Measurements from ENCODE around the gene ATXN7L1.
"Not testable (repeated sequence)": the region's sequence is repeated elsewhere in the genome, so short reads cannot be mapped to it uniquely, and the experiment has no call there.

ATXN7L1 gene

GRCh38 chr7:105705427-105705826 is 171.0 kb downstream of the ATXN7L1 start:
- no peak for DNase-seq (ENCODE audit: low spot score)

GRCh38 chr7:105703207-105703930 is 173.0 kb downstream of the ATXN7L1 start:
- DNase-seq (ENCODE audit: low spot score), result no peak

GRCh38 chr7:105699568-105700236 is 176.7 kb downstream of the ATXN7L1 start:
- peak; percentile 47 for DNase-seq (ENCODE audit: low spot score)

GRCh38 chr7:105698531-105698930 is 177.9 kb downstream of the ATXN7L1 start:
- DNase-seq (ENCODE audit: low spot score), result no peak

GRCh38 chr7:105697753-105698152 is 178.6 kb downstream of the ATXN7L1 start:
- no peak for DNase-seq (ENCODE audit: low spot score)

- DNase-seq (ENCODE audit: low spot score), result not testable (repeated sequence)
These were observed 179.2 kb downstream of the ATXN7L1 start for GRCh38 chr7:105697169-105697568.

- DNase-seq (ENCODE audit: low spot score), result no peak
These were observed 182.8 kb downstream of the ATXN7L1 start for GRCh38 chr7:105693576-105693975.

- peak; percentile 45 for DNase-seq (ENCODE audit: low spot score)
These were observed 184.5 kb downstream of the ATXN7L1 start for GRCh38 chr7:105691680-105692564.

- no peak for DNase-seq (ENCODE audit: low spot score)
These were observed 185.2 kb downstream of the ATXN7L1 start for GRCh38 chr7:105691082-105691679.

- DNase-seq (ENCODE audit: low spot score), result no peak
These were observed 186.0 kb downstream of the ATXN7L1 start for GRCh38 chr7:105690325-105690945.

- no peak for DNase-seq (ENCODE audit: low spot score)
These were observed 187.2 kb downstream of the ATXN7L1 start for GRCh38 chr7:105689067-105689819.

- no peak for DNase-seq (ENCODE audit: low spot score)
These were observed 187.8 kb downstream of the ATXN7L1 start for GRCh38 chr7:105688617-105689016.

GRCh38 chr7:105685161-105685560 is 191.2 kb downstream of the ATXN7L1 start:
- DNase-seq (ENCODE audit: low spot score), result no peak

- no peak for DNase-seq (ENCODE audit: low spot score)
These were observed 193.9 kb downstream of the ATXN7L1 start for GRCh38 chr7:105682341-105683060.

- DNase-seq (ENCODE audit: low spot score), result no peak
These were observed 195.8 kb downstream of the ATXN7L1 start for GRCh38 chr7:105680505-105681187.

GRCh38 chr7:105678811-105679495 is 197.4 kb downstream of the ATXN7L1 start:
- peak; percentile 36 for DNase-seq (ENCODE audit: low spot score)

- no peak for DNase-seq (ENCODE audit: low spot score)
These were observed 198.4 kb downstream of the ATXN7L1 start for GRCh38 chr7:105677817-105678573.

GRCh38 chr7:105677410-105677730 is 199.0 kb downstream of the ATXN7L1 start:
- no peak for DNase-seq (ENCODE audit: low spot score)

Data from putamen (tissue), 1 donor.